Aorta (tissue), 5 donors: ENCODE results near the gene TRIM54. TPM values are rescaled to one million over a fixed set of nuclear protein-coding genes. Genes with fewer than 3 reads are reported as not detected.
"Not testable (repeated sequence)": the region's sequence is repeated elsewhere in the genome, so short reads cannot be mapped to it uniquely, and the experiment has no call there.

Experiments
- ATAC-seq: fragments of 200-7000 bp; cut with Tn5 transposase; one replicate; pipeline ENCODE4 v1.9.1; 2022; ENCODE audit warnings: moderate library complexity; ENCODE audit not compliant: low FRiP score
- DNase-seq, 2 donors: peaks; one replicate each; pipeline ENCODE4 v3.0.0-alpha.2; 2020
- H3K27ac ChIP-seq, 2 donors: one replicate each; pipeline ENCODE4 v1.5.1; 2013; ENCODE audit warnings: low read length in 2 of 2, mild to moderate bottlenecking in 2 of 2, moderate library complexity in 2 of 2, control low read depth in 1 of 2, inconsistent platforms in 1 of 2, low read depth in 1 of 2
- H3K27me3 ChIP-seq, 2 donors: one replicate each; pipeline ENCODE4 v1.6.1; 2013; ENCODE audit warnings: control low read depth in 1 of 2, low read length in 1 of 2, mild to moderate bottlenecking in 1 of 2, moderate library complexity in 1 of 2; ENCODE audit not compliant: insufficient read depth in 2 of 2, control insufficient read depth in 1 of 2
- H3K36me3 ChIP-seq, 2 donors: one replicate each; pipeline ENCODE4 v1.6.1; 2013; ENCODE audit warnings: control low read depth in 1 of 2, low read length in 1 of 2, mild to moderate bottlenecking in 1 of 2; ENCODE audit not compliant: insufficient read depth in 2 of 2, control insufficient read depth in 1 of 2
- H3K4me1 ChIP-seq, 2 donors: one replicate each; pipeline ENCODE4 v1.6.1; 2013; ENCODE audit warnings: low read length in 2 of 2, control low read depth in 1 of 2, mild to moderate bottlenecking in 1 of 2, moderate library complexity in 1 of 2; ENCODE audit not compliant: insufficient read depth in 2 of 2, control insufficient read depth in 1 of 2
- H3K4me3 ChIP-seq, 2 donors: one replicate each; pipeline ENCODE4 v1.5.1; 2013; ENCODE audit warnings: low read length in 2 of 2, control low read depth in 1 of 2, mild to moderate bottlenecking in 1 of 2
- H3K9me3 ChIP-seq: one replicate; pipeline ENCODE4 v1.6.1; 2013; ENCODE audit warnings: mild to moderate bottlenecking, low read length; ENCODE audit not compliant: control insufficient read depth
- WGBS, 2 donors: extraction: QIAGEN DNeasy Blood & Tissue Kit; methylation state at CpG; one replicate each; pipeline ENCODE4 v1.1.7; 2013; 5-methylcytosine and 5-hydroxymethylcytosine counted together
- intact Hi-C, 2 donors: fragments of 100-400 bp; cut with DNase I; formaldehyde crosslinking; loops; one replicate each; pipeline versions ENCODE4 v1.14.2 to v1.15.0; 2022
- polyA plus RNA-seq, 2 donors: library from polyadenylated mRNA; stranded (reverse); fragments of 200-250 nt; gene quantifications; one replicate each; pipeline ENCODE4 v1.2.3, GENCODE V29; 2013
- total RNA-seq, 2 donors: library from RNA; stranded (reverse); fragmentation: NEBNext Ultra II Directional; extraction: Animal tissue kit (Norgen Biotek cat#: 25700); gene quantifications; one replicate each; pipeline ENCODE4 v1.2.1, GENCODE V29; 2021
- donor health status: healthy with polysubstance abuse.
- donor health status: Bipolar disorder and iron deficiency.
- donor health status: DM: no; HTN: no; CAD: no.
- donor health status: DM: no; HTN: no; CAD: no.
- donor health status: DM: yes; HTN: yes; CAD: no.

The TRIM54 gene
- total and polyA plus RNA-seq, 4 donors: 0.18 to 5.0 (median 0.88) TPM

GRCh38 chr2:27309651-27310050 lies 27.4 kb downstream of the TRIM54 start:
- H3K4me1 ChIP-seq: no peaks in the 10 kb centered on the region
- H3K27me3 ChIP-seq: no peaks in the 10 kb centered on the region
- ATAC-seq: no peak
- WGBS, 2 donors: 95 to 96% methylated on average over 6 of the region's 6 CpGs
- no peak overlapping the region for H3K27ac ChIP-seq
- intact Hi-C loops: no loop called here
- no peaks in the 10 kb centered on the region for H3K36me3 ChIP-seq
- no peaks in the 10 kb centered on the region for H3K9me3 ChIP-seq
- H3K4me3 ChIP-seq: no peak overlapping the region
- DNase-seq: no peak

- WGBS, 2 donors: 95 to 97% methylated on average over 3 of the region's 3 CpGs
- peak in 1 of 2 donors; percentile 10 for DNase-seq
- Histone ChIP-seq H3K36me3 (no peaks in the 10 kb centered on the region), H3K27ac (no peak overlapping the region), H3K4me1 (no peaks in the 10 kb centered on the region), H3K9me3 (no peaks in the 10 kb centered on the region), H3K4me3 (no peak overlapping the region), H3K27me3 (no peaks in the 10 kb centered on the region)
- no peak for ATAC-seq
- intact Hi-C loops: no loop called here
Measured at GRCh38 chr2:27312152-27312551, 29.9 kb downstream of the TRIM54 start.

- no peaks in the 10 kb centered on the region for H3K36me3 ChIP-seq
- H3K4me1 ChIP-seq: no peaks in the 10 kb centered on the region
- WGBS, 2 donors: 93% methylated on average over 8 of the region's 8 CpGs
- H3K4me3 ChIP-seq: no peak overlapping the region
- H3K27me3 ChIP-seq: no peaks in the 10 kb centered on the region
- no peak overlapping the region for H3K27ac ChIP-seq
- ATAC-seq (no peak), DNase-seq (no peak)
- H3K9me3 ChIP-seq: no peaks in the 10 kb centered on the region
- intact Hi-C loops: no loop called here
Measured at GRCh38 chr2:27313882-27314645, 31.8 kb downstream of the TRIM54 start.

GRCh38 chr2:27314709-27315108 lies 32.5 kb downstream of the TRIM54 start:
- intact Hi-C loops: no loop called here
- ATAC-seq (no peak), DNase-seq (no peak)
- Histone ChIP-seq H3K27me3 (no peaks in the 10 kb centered on the region), H3K27ac (no peak overlapping the region), H3K36me3 (no peaks in the 10 kb centered on the region), H3K4me3 (no peak overlapping the region), H3K9me3 (no peaks in the 10 kb centered on the region), H3K4me1 (no peaks in the 10 kb centered on the region)
- WGBS, 2 donors: 85 to 88% methylated on average over 9 of the region's 9 CpGs

GRCh38 chr2:27315122-27315521 lies 32.9 kb downstream of the TRIM54 start:
- Histone ChIP-seq H3K27me3 (no peaks in the 10 kb centered on the region), H3K4me1 (no peaks in the 10 kb centered on the region), H3K9me3 (no peaks in the 10 kb centered on the region), H3K4me3 (no peak overlapping the region), H3K36me3 (no peaks in the 10 kb centered on the region), H3K27ac (no peak overlapping the region)
- no peak for ATAC-seq
- DNase-seq: no peak
- intact Hi-C loops: no loop called here
- WGBS, 2 donors: 67 to 73% methylated on average over 8 of the region's 8 CpGs

DNA sequence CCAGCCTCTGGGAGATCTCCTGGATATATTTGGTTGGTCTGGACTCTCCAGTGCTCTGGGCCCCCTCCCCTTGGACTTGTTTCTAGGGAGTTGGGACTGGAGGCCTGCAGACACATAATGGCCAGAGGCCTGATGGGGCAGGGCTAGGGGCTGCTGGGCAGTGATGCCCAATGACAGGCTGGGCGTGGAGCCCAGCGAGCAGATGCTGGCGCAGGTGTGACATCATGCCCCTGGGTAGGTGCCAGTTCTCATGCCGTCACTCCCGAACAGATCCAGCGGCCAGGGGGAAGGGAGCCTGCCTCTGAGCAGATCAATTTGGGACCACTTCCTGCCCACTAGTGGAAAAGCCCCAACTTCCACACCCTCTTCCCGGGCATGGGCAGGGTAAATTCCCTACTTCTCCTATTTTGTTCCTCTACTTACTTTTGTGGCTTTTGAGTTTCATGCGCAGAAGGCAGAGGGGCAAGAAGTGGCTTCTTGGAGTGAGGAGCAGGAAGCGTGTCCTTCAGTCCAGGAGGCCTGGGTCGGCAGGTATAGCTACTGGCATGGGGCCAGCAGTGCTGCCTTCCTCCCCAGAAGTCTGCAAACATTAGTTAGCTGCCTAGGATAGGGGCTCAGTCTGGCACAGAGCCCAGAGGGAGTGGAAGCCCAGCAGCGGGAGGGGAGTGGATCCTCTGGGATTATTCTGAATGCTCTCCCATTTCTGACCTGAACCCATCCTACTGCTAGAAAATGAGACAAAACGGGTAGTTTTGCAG lies 34.6 kb downstream of the TRIM54 start:
- no peak for DNase-seq
- Histone ChIP-seq H3K4me3 (no peak overlapping the region), H3K27ac (no peak overlapping the region), H3K36me3 (no peaks in the 10 kb centered on the region), H3K27me3 (no peaks in the 10 kb centered on the region), H3K4me1 (no peaks in the 10 kb centered on the region), H3K9me3 (no peaks in the 10 kb centered on the region)
- intact Hi-C loops: no loop called here
- 73 to 75% methylated on average over 12 of the region's 12 CpGs for WGBS, 2 donors
- ATAC-seq: no peak

DNA sequence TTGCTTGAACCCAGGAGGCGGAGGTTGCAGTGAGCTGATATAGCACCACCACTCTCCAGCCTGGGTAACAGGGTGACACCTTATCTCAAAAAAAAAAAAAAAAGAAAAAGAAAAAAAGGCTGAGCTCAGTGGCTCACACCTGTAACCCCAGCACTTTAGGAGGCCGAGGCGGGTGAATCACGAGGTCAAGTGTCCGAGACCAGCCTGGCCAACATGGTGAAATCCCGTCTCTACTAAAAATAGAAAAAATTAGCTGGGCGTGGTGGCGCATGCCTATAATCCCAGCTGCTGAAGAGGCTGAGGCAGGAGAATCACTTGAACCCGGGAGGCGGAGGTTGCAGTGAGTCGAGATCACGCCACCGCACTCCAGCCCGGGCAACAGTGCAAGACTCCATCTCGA lies 37.6 kb downstream of the TRIM54 start:
- H3K4me1 ChIP-seq, DNase-seq, H3K27ac ChIP-seq, H3K4me3 ChIP-seq, intact Hi-C loops, ATAC-seq, H3K36me3 ChIP-seq, H3K27me3 ChIP-seq, H3K9me3 ChIP-seq: not testable (repeated sequence)
- WGBS, 2 donors: 94% methylated on average over 15 of the region's 15 CpGs

DNA sequence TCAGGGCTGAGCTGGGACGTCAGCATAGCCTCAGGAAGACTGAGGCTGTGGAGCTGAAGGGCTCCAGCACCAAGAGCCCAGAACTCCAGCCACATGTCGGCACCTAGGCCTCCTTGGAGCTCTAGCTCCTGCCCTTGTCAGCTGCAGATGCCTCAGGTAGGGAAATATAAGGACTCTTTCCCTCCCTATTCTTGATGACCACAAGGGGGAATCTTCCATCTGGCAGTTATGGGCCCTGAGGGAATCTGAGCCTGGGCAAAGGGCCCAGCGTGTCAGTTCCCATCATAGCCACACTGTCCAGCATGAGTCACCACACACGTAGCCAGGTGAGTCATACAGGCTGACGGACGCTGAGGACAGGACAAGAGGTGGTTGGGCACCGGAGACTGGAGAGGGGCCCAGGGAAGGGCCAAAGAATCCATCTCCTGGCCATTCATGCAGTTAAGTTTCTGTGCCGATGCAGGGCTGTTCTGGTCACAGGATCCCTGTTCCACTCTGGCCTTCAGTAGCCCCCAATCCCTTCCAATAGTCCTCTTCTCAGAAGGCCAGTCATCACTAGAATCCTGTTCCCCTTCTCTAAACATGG lies 38.8 kb downstream of the TRIM54 start:
- Histone ChIP-seq H3K27me3 (no peaks in the 10 kb centered on the region), H3K27ac (no peak overlapping the region), H3K36me3 (no peaks in the 10 kb centered on the region), H3K4me3 (no peak overlapping the region), H3K4me1 (peaks cover 0 to 7% of the 10 kb centered on the region in 2 donors), H3K9me3 (no peaks in the 10 kb centered on the region)
- DNase-seq: peak; percentile 57 to 85
- 45 to 49% methylated on average over 8 of the region's 8 CpGs for WGBS, 2 donors
- no peak for ATAC-seq
- intact Hi-C loops: no loop called here
